K562 (cell line): Measurements from ENCODE around the gene USP32. TPM values are rescaled to one million over a fixed set of nuclear protein-coding genes. Genes with fewer than 3 reads are reported as not detected.

Experiments used
- ADNP ChIP-seq: fragments of 200-800 bp; sonication (Bioruptor generic); IDR thresholded peaks from 2 replicates; pipeline ENCODE4 v1.6.1; 2016; ENCODE audit warnings: missing genetic modification characterization, missing compliant biosample characterization
- BDP1 ChIP-seq: IDR thresholded peaks from 3 replicates; pipeline ENCODE4 v1.6.1; 2011; ENCODE audit not compliant: insufficient read length, insufficient read depth
- CBFA2T2 ChIP-seq: fragments of 450-650 bp; conservative IDR thresholded peaks from 2 replicates; pipeline ENCODE4 v1.6.1; 2017; ENCODE audit warnings: mild to moderate bottlenecking
- CBFA2T3 ChIP-seq: fragments of 450-650 bp; IDR thresholded peaks from 2 replicates; pipeline ENCODE4 v1.6.1; 2017
- CEBPG ChIP-seq, 3 experiments: fragments of 200-800 bp in 1 of 3; sonication (Bioruptor generic) in 1 of 3; sonication (generic) in 1 of 3; formaldehyde crosslinking in 1 of 3; IDR thresholded peaks in 2 of 3; conservative IDR thresholded peaks in 1 of 3; 2 replicates each; pipeline versions ENCODE4 v1.6.1 to v1.8.0; 2016 to 2022; ENCODE audit warnings: missing compliant biosample characterization in 2 of 3, missing genetic modification characterization in 2 of 3, mild to moderate bottlenecking in 1 of 3, missing genetic modification reagents in 1 of 3
- CHCHD3 ChIP-seq: fragments of 250-450 bp; sonication (Bioruptor Pico); IDR thresholded peaks from 2 replicates; pipeline ENCODE4 v2.1.2; 2022; ENCODE audit warnings: mild to moderate bottlenecking
- GATAD2B ChIP-seq: fragments of 450-650 bp; IDR thresholded peaks from 2 replicates; pipeline ENCODE4 v1.6.1; 2017; ENCODE audit warnings: mild to moderate bottlenecking, borderline replicate concordance
- HNRNPLL ChIP-seq: fragments of 200-400 bp; formaldehyde crosslinking; IDR thresholded peaks from 2 replicates; pipeline ENCODE4 v1.6.1; 2017; ENCODE audit warnings: low read length, low read depth, mild to moderate bottlenecking; ENCODE audit not compliant: poor library complexity, severe bottlenecking
- NFATC3 ChIP-seq: fragments of 450-650 bp; IDR thresholded peaks from 2 replicates; pipeline ENCODE4 v1.6.1; 2017; ENCODE audit warnings: mild to moderate bottlenecking
- NR1H2 ChIP-seq: sonication (generic); formaldehyde crosslinking; IDR thresholded peaks from 2 replicates; pipeline ENCODE4 v1.4.0; 2020; ENCODE audit warnings: mild to moderate bottlenecking, missing genetic modification reagents
- POLR2B ChIP-seq: fragments of 450-650 bp; IDR thresholded peaks from 2 replicates; pipeline ENCODE4 v1.6.1; 2018; ENCODE audit warnings: low read depth; ENCODE audit not compliant: partially characterized antibody
- PRMT5 ChIP-seq: sonication (generic); formaldehyde crosslinking; IDR thresholded peaks from 2 replicates; pipeline ENCODE4 v1.5.0; 2020; ENCODE audit warnings: missing genetic modification reagents
- RBFOX2 ChIP-seq: fragments of 200-400 bp; formaldehyde crosslinking; IDR thresholded peaks from 2 replicates; pipeline ENCODE4 v1.6.1; 2017; ENCODE audit warnings: low read depth, mild to moderate bottlenecking, low read length, moderate library complexity
- RBM39 ChIP-seq: fragments of 200-400 bp; formaldehyde crosslinking; optimal IDR thresholded peaks from 2 replicates; pipeline ENCODE3; 2018; ENCODE audit warnings: low read depth, low read length
- SRSF7 ChIP-seq: fragments of 200-400 bp; formaldehyde crosslinking; optimal IDR thresholded peaks from 2 replicates; pipeline ENCODE3; 2017; ENCODE audit warnings: mild to moderate bottlenecking, low read depth, low read length
- ZKSCAN1 ChIP-seq: fragments of 150-350 bp; IDR thresholded peaks from 2 replicates; pipeline ENCODE4 v1.6.1; 2016; ENCODE audit warnings: low read depth, low read length
- ZNF174 ChIP-seq: fragments of 250-450 bp; sonication (Bioruptor Pico); IDR thresholded peaks from 2 replicates; pipeline ENCODE4 v1.4.0; 2020; ENCODE audit warnings: mild to moderate bottlenecking
- ZNF780A ChIP-seq: fragments of 250-450 bp; sonication (Bioruptor Pico); IDR thresholded peaks from 2 replicates; pipeline ENCODE4 v1.5.0; 2021; ENCODE audit warnings: mild to moderate bottlenecking
- polyA plus RNA-seq, 8 experiments: library from polyadenylated mRNA; depleted of rRNA in 4 of 8; stranded (reverse) in 5 of 8; unstranded in 3 of 8; fragments of >200 nt; fragmentation: Nextera tagmentation in 2 of 8; fragmentation: Illumina TruSeq in 1 of 8; extraction: Ambion mirVana in 2 of 8; extraction: Trizol in 1 of 8; gene quantifications; 2 replicates each; pipeline versions ENCODE4 v1.2.1 to v1.2.3, GENCODE V29; 2011 to 2014; ENCODE audit warnings: inconsistent platforms in 1 of 8, missing spikeins in 1 of 8
- total RNA-seq, 7 experiments: library from RNA; depleted of rRNA in 6 of 7; stranded (reverse); fragments of >200 nt in 6 of 7; fragmentation: Illumina TruSeq in 2 of 7; extraction: Trizol in 2 of 7; gene quantifications; 2 replicates each; pipeline versions ENCODE4 v1.2.1 to v1.2.3, GENCODE V29; 2011 to 2021; ENCODE audit warnings: low replicate concordance in 1 of 7
- TF ChIP-seq, protein P1 (sequence below): IDR thresholded peaks from 2 replicates; pipeline ENCODE4 v1.6.1; 2016; ENCODE audit warnings: missing genetic modification characterization, missing compliant biosample characterization
- TF ChIP-seq, protein P2 (sequence below): fragments of 450-650 bp; formaldehyde crosslinking; IDR thresholded peaks from 2 replicates; pipeline ENCODE4 v1.4.0; 2020; ENCODE audit warnings: mild to moderate bottlenecking, mixed read lengths
- TF ChIP-seq, protein P3 (sequence below), 2 experiments: fragments of 450-650 bp in 1 of 2; sonication (generic) in 1 of 2; formaldehyde crosslinking; conservative IDR thresholded peaks; 2 replicates each; pipeline versions ENCODE4 v1.4.0 to v1.8.1; 2020 to 2022; ENCODE audit warnings: mild to moderate bottlenecking in 1 of 2, missing genetic modification reagents in 1 of 2
- TF ChIP-seq, protein P4 (sequence below): IDR thresholded peaks from 2 replicates; pipeline ENCODE4 v1.6.1; 2014; ENCODE audit warnings: antibody characterized with exemption
- TF ChIP-seq, protein P5 (sequence below): sonication (generic); formaldehyde crosslinking; IDR thresholded peaks from 2 replicates; pipeline ENCODE4 v1.8.0; 2022; ENCODE audit warnings: mild to moderate bottlenecking, missing genetic modification reagents, borderline replicate concordance

USP32 gene
- total and polyA plus RNA-seq, 9 of the 15 experiments (the other 6 are each of a cell fraction or from before 2014, with no cell fraction given), result 18.0 to 69.3 (median 47.1) TPM

DNA sequence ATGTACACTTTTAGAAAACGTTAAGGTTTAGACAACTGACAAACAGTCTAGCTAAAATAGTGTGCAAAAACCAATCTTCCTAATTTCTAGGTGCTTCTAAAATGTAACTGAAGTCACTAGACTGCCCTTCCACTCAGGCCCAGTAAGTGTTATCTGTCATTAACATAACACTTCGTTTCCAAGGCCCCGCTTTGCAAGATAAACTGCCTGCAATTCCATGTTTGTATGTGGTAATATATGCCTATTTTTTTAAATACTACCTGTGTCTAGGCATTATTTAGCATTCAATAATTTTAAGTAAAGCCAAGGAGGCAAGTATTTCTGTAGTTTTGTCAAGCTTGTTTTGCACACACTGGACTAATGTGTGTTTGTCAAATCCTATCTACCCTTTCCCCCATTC lies 3.2 kb downstream of the USP32 start (continued):
- TF ChIP-seq, protein P1, sequence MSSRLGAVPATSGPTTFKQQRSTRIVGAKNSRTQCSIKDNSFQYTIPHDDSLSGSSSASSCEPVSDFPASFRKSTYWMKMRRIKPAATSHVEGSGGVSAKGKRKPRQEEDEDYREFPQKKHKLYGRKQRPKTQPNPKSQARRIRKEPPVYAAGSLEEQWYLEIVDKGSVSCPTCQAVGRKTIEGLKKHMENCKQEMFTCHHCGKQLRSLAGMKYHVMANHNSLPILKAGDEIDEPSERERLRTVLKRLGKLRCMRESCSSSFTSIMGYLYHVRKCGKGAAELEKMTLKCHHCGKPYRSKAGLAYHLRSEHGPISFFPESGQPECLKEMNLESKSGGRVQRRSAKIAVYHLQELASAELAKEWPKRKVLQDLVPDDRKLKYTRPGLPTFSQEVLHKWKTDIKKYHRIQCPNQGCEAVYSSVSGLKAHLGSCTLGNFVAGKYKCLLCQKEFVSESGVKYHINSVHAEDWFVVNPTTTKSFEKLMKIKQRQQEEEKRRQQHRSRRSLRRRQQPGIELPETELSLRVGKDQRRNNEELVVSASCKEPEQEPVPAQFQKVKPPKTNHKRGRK (tag), result no peak
- TF ChIP-seq, protein P2, sequence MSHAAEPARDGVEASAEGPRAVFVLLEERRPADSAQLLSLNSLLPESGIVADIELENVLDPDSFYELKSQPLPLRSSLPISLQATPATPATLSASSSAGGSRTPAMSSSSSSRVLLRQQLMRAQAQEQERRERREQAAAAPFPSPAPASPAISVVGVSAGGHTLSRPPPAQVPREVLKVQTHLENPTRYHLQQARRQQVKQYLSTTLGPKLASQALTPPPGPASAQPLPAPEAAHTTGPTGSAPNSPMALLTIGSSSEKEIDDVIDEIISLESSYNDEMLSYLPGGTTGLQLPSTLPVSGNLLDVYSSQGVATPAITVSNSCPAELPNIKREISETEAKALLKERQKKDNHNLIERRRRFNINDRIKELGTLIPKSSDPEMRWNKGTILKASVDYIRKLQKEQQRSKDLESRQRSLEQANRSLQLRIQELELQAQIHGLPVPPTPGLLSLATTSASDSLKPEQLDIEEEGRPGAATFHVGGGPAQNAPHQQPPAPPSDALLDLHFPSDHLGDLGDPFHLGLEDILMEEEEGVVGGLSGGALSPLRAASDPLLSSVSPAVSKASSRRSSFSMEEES (CRISPR knock-in tag), result no peak
- TF ChIP-seq, protein P3, sequence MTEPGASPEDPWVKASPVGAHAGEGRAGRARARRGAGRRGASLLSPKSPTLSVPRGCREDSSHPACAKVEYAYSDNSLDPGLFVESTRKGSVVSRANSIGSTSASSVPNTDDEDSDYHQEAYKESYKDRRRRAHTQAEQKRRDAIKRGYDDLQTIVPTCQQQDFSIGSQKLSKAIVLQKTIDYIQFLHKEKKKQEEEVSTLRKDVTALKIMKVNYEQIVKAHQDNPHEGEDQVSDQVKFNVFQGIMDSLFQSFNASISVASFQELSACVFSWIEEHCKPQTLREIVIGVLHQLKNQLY (CRISPR knock-in tag; conservative IDR thresholded peaks at IDR 0.05), result no peak
- TF ChIP-seq, protein P4, sequence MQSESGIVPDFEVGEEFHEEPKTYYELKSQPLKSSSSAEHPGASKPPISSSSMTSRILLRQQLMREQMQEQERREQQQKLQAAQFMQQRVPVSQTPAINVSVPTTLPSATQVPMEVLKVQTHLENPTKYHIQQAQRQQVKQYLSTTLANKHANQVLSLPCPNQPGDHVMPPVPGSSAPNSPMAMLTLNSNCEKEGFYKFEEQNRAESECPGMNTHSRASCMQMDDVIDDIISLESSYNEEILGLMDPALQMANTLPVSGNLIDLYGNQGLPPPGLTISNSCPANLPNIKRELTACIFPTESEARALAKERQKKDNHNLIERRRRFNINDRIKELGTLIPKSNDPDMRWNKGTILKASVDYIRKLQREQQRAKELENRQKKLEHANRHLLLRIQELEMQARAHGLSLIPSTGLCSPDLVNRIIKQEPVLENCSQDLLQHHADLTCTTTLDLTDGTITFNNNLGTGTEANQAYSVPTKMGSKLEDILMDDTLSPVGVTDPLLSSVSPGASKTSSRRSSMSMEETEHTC, result no peak
- TF ChIP-seq ADNP (no peak), BDP1 (no peak), RBFOX2 (no peak), ZKSCAN1 (no peak), ZNF780A (CRISPR knock-in tag) (no peak), HNRNPLL (no peak), GATAD2B (no peak), RBM39 (no peak), NFATC3 (no peak), CBFA2T2 (peak; percentile 66), CHCHD3 (no peak), NR1H2 (CRISPR knock-in tag) (no peak), CEBPG (CRISPR knock-in tag; IDR thresholded peaks at IDR 0.05) (no peak; the same call in 1 of the 2 replicates), CEBPG (tag; conservative IDR thresholded peaks at IDR 0.05 in 1 of 2, IDR thresholded peaks at IDR 0.05 in 1 of 2) (peak in 1 of 2 experiments; percentile 81; a peak in 2 of 4 replicates), POLR2B (no peak), SRSF7 (no peak), CBFA2T3 (peak; percentile 84), PRMT5 (CRISPR knock-in tag) (no peak), ZNF174 (CRISPR knock-in tag) (no peak)
- TF ChIP-seq, protein P5, sequence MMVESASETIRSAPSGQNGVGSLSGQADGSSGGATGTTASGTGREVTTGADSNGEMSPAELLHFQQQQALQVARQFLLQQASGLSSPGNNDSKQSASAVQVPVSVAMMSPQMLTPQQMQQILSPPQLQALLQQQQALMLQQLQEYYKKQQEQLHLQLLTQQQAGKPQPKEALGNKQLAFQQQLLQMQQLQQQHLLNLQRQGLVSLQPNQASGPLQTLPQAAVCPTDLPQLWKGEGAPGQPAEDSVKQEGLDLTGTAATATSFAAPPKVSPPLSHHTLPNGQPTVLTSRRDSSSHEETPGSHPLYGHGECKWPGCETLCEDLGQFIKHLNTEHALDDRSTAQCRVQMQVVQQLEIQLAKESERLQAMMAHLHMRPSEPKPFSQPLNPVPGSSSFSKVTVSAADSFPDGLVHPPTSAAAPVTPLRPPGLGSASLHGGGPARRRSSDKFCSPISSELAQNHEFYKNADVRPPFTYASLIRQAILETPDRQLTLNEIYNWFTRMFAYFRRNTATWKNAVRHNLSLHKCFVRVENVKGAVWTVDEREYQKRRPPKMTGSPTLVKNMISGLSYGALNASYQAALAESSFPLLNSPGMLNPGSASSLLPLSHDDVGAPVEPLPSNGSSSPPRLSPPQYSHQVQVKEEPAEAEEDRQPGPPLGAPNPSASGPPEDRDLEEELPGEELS, result no peak
